GM23338 (cell line): Measurements from ENCODE around the gene OR5B12. TPM values are rescaled to one million over a fixed set of nuclear protein-coding genes. Genes with fewer than 3 reads are reported as not detected.

Experiments used
- ATAC-seq: fragments of 200-7000 bp; cut with Tn5 transposase; 3 replicates; pipeline ENCODE4 v1.9.1; 2020
- DNase-seq: peaks from one replicate; pipeline ENCODE4 v3.0.0-alpha.2; 2015; ENCODE audit warnings: low spot score
- H2AFZ ChIP-seq: fragments of 200-600 bp; sonication (generic); 2 replicates; pipeline ENCODE4 v1.8.0; 2016; ENCODE audit warnings: antibody characterized with exemption, mild to moderate bottlenecking, moderate library complexity
- H3F3A ChIP-seq: fragments of 200-600 bp; sonication (generic); replicated peaks from 2 replicates; pipeline ENCODE4 v1.8.0; 2017; ENCODE audit warnings: antibody characterized with exemption, mixed run types, low read depth
- H3K27ac ChIP-seq: fragments of 200-600 bp; sonication (generic); 2 replicates; pipeline ENCODE4 v1.6.1; 2016; ENCODE audit warnings: low read depth
- H3K27me3 ChIP-seq: fragments of 200-600 bp; sonication (generic); 2 replicates; pipeline ENCODE4 v1.8.0; 2016; ENCODE audit warnings: mild to moderate bottlenecking, mixed run types, moderate library complexity; ENCODE audit not compliant: insufficient read depth
- H3K36me3 ChIP-seq: fragments of 200-600 bp; sonication (generic); 2 replicates; pipeline ENCODE4 v1.8.0; 2016; ENCODE audit warnings: mild to moderate bottlenecking; ENCODE audit not compliant: insufficient read depth
- H3K4me1 ChIP-seq: fragments of 200-600 bp; sonication (generic); 2 replicates; pipeline ENCODE4 v1.8.0; 2016; ENCODE audit warnings: mild to moderate bottlenecking, moderate library complexity; ENCODE audit not compliant: insufficient read depth
- H3K4me2 ChIP-seq: fragments of 200-600 bp; sonication (generic); 2 replicates; pipeline ENCODE4 v1.7.1; 2017; ENCODE audit warnings: mixed run types
- H3K4me3 ChIP-seq: fragments of 200-600 bp; sonication (generic); 2 replicates; pipeline ENCODE4 v1.6.1; 2016; ENCODE audit warnings: mixed run types
- H3K79me2 ChIP-seq: fragments of 200-600 bp; sonication (generic); replicated peaks from 2 replicates; pipeline ENCODE4 v1.8.0; 2017; ENCODE audit warnings: mild to moderate bottlenecking; ENCODE audit not compliant: insufficient read depth
- H3K9me2 ChIP-seq: fragments of 200-600 bp; sonication (generic); 2 replicates; pipeline ENCODE4 v1.8.0; 2017; ENCODE audit not compliant: insufficient read depth
- H4K20me1 ChIP-seq: fragments of 200-600 bp; sonication (generic); replicated peaks from 2 replicates; pipeline ENCODE4 v1.8.0; 2017; ENCODE audit warnings: mild to moderate bottlenecking; ENCODE audit not compliant: insufficient read depth
- H3K27ac Mint-ChIP-seq: 2 replicates; pipeline ENCODE4 v1.8.0; 2020; ENCODE audit warnings: inconsistent platforms, mild to moderate bottlenecking, moderate library complexity, mixed read lengths
- H3K27me3 Mint-ChIP-seq: 3 replicates; pipeline ENCODE4 v1.8.0; 2022; ENCODE audit warnings: low read depth, mild to moderate bottlenecking, moderate library complexity, mixed read lengths, inconsistent platforms; ENCODE audit not compliant: insufficient read depth, poor library complexity
- H3K36me3 Mint-ChIP-seq: 3 replicates; pipeline ENCODE4 v1.8.0; 2021; ENCODE audit warnings: low read depth, mild to moderate bottlenecking, inconsistent platforms, moderate library complexity, mixed read lengths
- H3K4me1 Mint-ChIP-seq: 3 replicates; pipeline ENCODE4 v1.8.0; 2020; ENCODE audit warnings: mild to moderate bottlenecking, inconsistent platforms, mixed read lengths
- H3K4me3 Mint-ChIP-seq: 3 replicates; pipeline ENCODE4 v1.8.0; 2021; ENCODE audit warnings: moderate library complexity, mild to moderate bottlenecking, inconsistent platforms, mixed read lengths
- H3K9me3 Mint-ChIP-seq: 3 replicates; pipeline ENCODE4 v1.8.0; 2020; ENCODE audit warnings: moderate library complexity, mild to moderate bottlenecking, inconsistent platforms, mixed read lengths
- CREB1 ChIP-seq: fragments of 250-450 bp; sonication (Bioruptor Pico); IDR thresholded peaks from 2 replicates; pipeline ENCODE4 v1.5.0; 2020; ENCODE audit warnings: low read depth, mild to moderate bottlenecking, moderate library complexity
- EZH2 ChIP-seq: fragments of 200-600 bp; sonication (generic); IDR thresholded peaks from one replicate; pipeline ENCODE4 v1.8.0; 2017; ENCODE audit warnings: antibody characterized with exemption, mild to moderate bottlenecking, low read depth; ENCODE audit not compliant: unreplicated experiment
- EZH2phosphoT487 ChIP-seq: fragments of 200-600 bp; sonication (generic); IDR thresholded peaks from one replicate; pipeline ENCODE4 v1.8.1; 2018; ENCODE audit warnings: antibody characterized with exemption; ENCODE audit not compliant: unreplicated experiment
- JUNB ChIP-seq: IDR thresholded peaks from one replicate; pipeline ENCODE4 v1.6.1; 2016; ENCODE audit warnings: antibody characterized with exemption; ENCODE audit not compliant: unreplicated experiment
- NANOG ChIP-seq: IDR thresholded peaks from 2 replicates; pipeline ENCODE4 v1.6.1; 2016; ENCODE audit warnings: antibody characterized with exemption, borderline replicate concordance
- POLR2AphosphoS5 ChIP-seq: IDR thresholded peaks from 2 replicates; pipeline ENCODE4 v1.6.1; 2016; ENCODE audit warnings: antibody characterized with exemption, low read depth
- STAT1 ChIP-seq: IDR thresholded peaks from one replicate; pipeline ENCODE4 v1.6.1; 2016; ENCODE audit warnings: antibody characterized with exemption; ENCODE audit not compliant: unreplicated experiment
- ZNF114 ChIP-seq: fragments of 250-450 bp; sonication (Bioruptor Pico); IDR thresholded peaks from 2 replicates; pipeline ENCODE4 v1.5.0; 2020; ENCODE audit warnings: mild to moderate bottlenecking, moderate library complexity
- ZNF331 ChIP-seq: fragments of 250-450 bp; sonication (Bioruptor Pico); IDR thresholded peaks from 2 replicates; pipeline ENCODE4 v1.5.0; 2020; ENCODE audit warnings: low read depth, mild to moderate bottlenecking, moderate library complexity
- polyA plus RNA-seq: library from polyadenylated mRNA; unstranded; fragments of >200 nt; fragmentation: Nextera tagmentation; extraction: Ambion mirVana; gene quantifications from 2 replicates; pipeline ENCODE4 v1.2.1, GENCODE V29; 2016
- total RNA-seq: library from RNA; depleted of rRNA; stranded (reverse); fragments of >200 nt; shearing (Covaris generic); gene quantifications from 2 replicates; pipeline ENCODE4 v1.2.3, GENCODE V29; 2014
- TF ChIP-seq, protein P1 (sequence below), 2 experiments: fragments of 200-600 bp in 1 of 2; sonication (generic) in 1 of 2; conservative IDR thresholded peaks; 2 replicates each; pipeline versions ENCODE4 v1.5.1 to v1.6.1; 2016 to 2017; ENCODE audit warnings: antibody characterized with exemption in 2 of 2, low read depth in 2 of 2, mild to moderate bottlenecking in 2 of 2, moderate library complexity in 1 of 2
- TF ChIP-seq, protein P2 (sequence below): IDR thresholded peaks from one replicate; pipeline ENCODE4 v1.6.1; 2018; ENCODE audit warnings: antibody characterized with exemption; ENCODE audit not compliant: unreplicated experiment
- TF ChIP-seq, protein P3 (sequence below): IDR thresholded peaks from 2 replicates; pipeline ENCODE4 v1.6.1; 2016; ENCODE audit warnings: antibody characterized with exemption

OR5B12 gene
- total and polyA plus RNA-seq, 2 experiments from 2014 or later = not detected

DNA sequence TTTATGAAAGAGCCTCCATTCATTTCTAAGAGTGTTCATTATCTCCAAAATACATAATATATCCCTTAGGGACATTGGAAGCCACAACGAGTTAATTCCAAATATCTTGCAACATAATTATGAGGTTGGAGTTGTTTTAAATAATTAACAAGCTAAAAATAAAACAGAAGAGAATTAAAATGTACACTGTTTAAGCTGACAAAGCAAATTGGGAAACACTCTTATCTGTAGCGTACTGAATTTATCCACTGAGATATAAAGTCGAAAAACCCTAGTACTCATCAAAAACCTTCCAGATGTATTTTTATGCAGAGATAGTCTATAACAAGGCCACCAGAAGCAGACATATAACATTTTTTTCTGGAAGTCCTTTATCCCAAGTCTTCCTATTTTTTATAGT is 7.8 kb downstream of the OR5B12 start (continued):
- TF ChIP-seq, protein P1, sequence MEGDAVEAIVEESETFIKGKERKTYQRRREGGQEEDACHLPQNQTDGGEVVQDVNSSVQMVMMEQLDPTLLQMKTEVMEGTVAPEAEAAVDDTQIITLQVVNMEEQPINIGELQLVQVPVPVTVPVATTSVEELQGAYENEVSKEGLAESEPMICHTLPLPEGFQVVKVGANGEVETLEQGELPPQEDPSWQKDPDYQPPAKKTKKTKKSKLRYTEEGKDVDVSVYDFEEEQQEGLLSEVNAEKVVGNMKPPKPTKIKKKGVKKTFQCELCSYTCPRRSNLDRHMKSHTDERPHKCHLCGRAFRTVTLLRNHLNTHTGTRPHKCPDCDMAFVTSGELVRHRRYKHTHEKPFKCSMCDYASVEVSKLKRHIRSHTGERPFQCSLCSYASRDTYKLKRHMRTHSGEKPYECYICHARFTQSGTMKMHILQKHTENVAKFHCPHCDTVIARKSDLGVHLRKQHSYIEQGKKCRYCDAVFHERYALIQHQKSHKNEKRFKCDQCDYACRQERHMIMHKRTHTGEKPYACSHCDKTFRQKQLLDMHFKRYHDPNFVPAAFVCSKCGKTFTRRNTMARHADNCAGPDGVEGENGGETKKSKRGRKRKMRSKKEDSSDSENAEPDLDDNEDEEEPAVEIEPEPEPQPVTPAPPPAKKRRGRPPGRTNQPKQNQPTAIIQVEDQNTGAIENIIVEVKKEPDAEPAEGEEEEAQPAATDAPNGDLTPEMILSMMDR (conservative IDR thresholded peaks at IDR 0.05; ENCODE audit: low read depth in 2 of 2) = no peak
- TF ChIP-seq CREB1 (CRISPR knock-in tag) = no peak
- no peak for TF ChIP-seq NANOG

- no peak for DNase-seq
- H2AFZ ChIP-seq = no peak overlapping the region
- no peaks in the 10 kb centered on the region for H3K79me2 ChIP-seq
- no peak overlapping the region for H3K27ac Mint-ChIP-seq
- no peak overlapping the region for H3K4me2 ChIP-seq
- no peak overlapping the region for H3K27ac ChIP-seq
- H3K9me2 ChIP-seq = no peaks in the 10 kb centered on the region
- peaks cover 5% of the 10 kb centered on the region; the same call in 1 of the 2 replicates for H3K4me1 ChIP-seq
- H3K4me1 Mint-ChIP-seq = peaks cover 4% of the 10 kb centered on the region; the same call in 2 of the 3 replicates
- peaks cover 4% of the 10 kb centered on the region; the same call in 1 of the 3 replicates for H3K36me3 Mint-ChIP-seq
- no peak overlapping the region for H3K4me3 Mint-ChIP-seq
- no peak overlapping the region for H3K4me3 ChIP-seq
- no peaks in the 10 kb centered on the region for H3K27me3 ChIP-seq
- ATAC-seq = no peak
- peaks cover 5% of the 10 kb centered on the region; the same call in 1 of the 3 replicates for H3K9me3 Mint-ChIP-seq
- no peaks in the 10 kb centered on the region for H3K27me3 Mint-ChIP-seq
- no peaks in the 10 kb centered on the region for H3F3A ChIP-seq
- no peaks in the 10 kb centered on the region for H3K36me3 ChIP-seq
- no peaks in the 10 kb centered on the region for H4K20me1 ChIP-seq
- TF ChIP-seq, protein P2, sequence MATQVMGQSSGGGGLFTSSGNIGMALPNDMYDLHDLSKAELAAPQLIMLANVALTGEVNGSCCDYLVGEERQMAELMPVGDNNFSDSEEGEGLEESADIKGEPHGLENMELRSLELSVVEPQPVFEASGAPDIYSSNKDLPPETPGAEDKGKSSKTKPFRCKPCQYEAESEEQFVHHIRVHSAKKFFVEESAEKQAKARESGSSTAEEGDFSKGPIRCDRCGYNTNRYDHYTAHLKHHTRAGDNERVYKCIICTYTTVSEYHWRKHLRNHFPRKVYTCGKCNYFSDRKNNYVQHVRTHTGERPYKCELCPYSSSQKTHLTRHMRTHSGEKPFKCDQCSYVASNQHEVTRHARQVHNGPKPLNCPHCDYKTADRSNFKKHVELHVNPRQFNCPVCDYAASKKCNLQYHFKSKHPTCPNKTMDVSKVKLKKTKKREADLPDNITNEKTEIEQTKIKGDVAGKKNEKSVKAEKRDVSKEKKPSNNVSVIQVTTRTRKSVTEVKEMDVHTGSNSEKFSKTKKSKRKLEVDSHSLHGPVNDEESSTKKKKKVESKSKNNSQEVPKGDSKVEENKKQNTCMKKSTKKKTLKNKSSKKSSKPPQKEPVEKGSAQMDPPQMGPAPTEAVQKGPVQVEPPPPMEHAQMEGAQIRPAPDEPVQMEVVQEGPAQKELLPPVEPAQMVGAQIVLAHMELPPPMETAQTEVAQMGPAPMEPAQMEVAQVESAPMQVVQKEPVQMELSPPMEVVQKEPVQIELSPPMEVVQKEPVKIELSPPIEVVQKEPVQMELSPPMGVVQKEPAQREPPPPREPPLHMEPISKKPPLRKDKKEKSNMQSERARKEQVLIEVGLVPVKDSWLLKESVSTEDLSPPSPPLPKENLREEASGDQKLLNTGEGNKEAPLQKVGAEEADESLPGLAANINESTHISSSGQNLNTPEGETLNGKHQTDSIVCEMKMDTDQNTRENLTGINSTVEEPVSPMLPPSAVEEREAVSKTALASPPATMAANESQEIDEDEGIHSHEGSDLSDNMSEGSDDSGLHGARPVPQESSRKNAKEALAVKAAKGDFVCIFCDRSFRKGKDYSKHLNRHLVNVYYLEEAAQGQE = no peak
- no peak for TF ChIP-seq POLR2AphosphoS5
- no peak for TF ChIP-seq CREB1 (CRISPR knock-in tag)
- TF ChIP-seq, protein P3, sequence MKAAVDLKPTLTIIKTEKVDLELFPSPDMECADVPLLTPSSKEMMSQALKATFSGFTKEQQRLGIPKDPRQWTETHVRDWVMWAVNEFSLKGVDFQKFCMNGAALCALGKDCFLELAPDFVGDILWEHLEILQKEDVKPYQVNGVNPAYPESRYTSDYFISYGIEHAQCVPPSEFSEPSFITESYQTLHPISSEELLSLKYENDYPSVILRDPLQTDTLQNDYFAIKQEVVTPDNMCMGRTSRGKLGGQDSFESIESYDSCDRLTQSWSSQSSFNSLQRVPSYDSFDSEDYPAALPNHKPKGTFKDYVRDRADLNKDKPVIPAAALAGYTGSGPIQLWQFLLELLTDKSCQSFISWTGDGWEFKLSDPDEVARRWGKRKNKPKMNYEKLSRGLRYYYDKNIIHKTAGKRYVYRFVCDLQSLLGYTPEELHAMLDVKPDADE = no peak
- TF ChIP-seq EZH2phosphoT487 = no peak
- TF ChIP-seq, protein P1 (conservative IDR thresholded peaks at IDR 0.05; ENCODE audit: low read depth in 2 of 2) = no peak
- TF ChIP-seq ZNF114 (CRISPR knock-in tag) = no peak
- TF ChIP-seq JUNB = no peak
- no peak for TF ChIP-seq ZNF331
- no peak for TF ChIP-seq STAT1
- no peak for TF ChIP-seq EZH2
Measured at GRCh38 chr11:58433638-58434203, 8.3 kb downstream of the OR5B12 start.
